Measurements from ENCODE around the gene TBRG1. TPM values are rescaled to one million over a fixed set of nuclear protein-coding genes. Genes with fewer than 3 reads are reported as not detected.
A peak's percentile ranks its signal among the peaks of the same experiment; 100 is the strongest.

Gene TBRG1
- total RNA-seq, 1 experiment from 2014 or later, result 26.9 TPM

DNA sequence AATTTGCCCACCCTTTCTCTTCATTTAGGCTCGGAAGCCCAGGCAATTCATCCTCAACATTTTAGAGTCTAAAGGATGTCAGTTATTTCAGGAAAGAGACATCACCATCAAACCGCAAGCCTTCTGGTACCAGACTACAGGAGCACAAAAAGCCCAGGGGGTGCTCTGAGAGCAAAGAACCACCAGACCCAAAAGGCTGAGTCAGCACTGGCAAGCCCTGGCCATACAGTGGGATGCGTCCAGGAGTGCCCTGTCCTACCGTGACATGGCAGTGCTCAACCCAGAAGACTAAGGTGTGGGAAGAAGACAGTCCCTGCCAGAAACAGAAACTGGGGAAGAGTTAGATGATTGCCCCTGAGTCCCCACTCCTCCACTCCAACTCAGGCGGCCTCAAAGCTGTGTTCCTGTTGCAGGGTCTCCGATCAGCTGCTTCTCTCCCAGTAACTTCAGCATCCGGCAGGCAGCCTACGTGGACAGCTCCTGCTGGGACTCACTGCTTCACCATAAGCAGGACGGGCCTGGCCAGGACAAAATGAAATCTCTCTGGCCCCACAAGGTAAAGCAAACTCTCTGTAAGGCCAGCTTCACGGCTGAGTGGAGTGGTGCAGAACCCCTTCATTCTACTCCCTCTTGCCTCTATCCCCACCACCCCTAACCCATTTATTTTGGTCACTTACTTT lies 10.0 kb upstream of the TBRG1 start:
- DNase-seq (ENCODE audit: low read depth), result no peak

DNA sequence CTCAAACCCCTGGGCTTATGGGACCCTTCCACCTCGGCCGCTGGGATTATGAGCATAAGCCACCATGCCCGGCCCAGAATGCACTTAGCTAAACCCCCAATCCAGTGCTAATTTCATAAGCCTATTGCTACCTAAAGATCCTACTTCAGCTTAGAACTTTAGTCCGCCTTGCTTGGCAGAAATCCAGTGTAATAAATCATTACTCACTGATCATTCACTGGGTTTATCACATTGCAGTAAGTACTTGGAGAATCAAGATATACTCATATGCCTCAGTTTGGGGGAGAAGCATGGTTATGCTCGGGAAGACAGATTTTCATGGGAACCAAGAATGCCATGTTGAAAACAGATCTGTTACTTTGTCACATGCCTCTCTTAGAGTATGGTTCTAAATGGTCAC lies 3.8 kb upstream of the TBRG1 start:
- DNase-seq (ENCODE audit: low read depth), result no peak

DNA sequence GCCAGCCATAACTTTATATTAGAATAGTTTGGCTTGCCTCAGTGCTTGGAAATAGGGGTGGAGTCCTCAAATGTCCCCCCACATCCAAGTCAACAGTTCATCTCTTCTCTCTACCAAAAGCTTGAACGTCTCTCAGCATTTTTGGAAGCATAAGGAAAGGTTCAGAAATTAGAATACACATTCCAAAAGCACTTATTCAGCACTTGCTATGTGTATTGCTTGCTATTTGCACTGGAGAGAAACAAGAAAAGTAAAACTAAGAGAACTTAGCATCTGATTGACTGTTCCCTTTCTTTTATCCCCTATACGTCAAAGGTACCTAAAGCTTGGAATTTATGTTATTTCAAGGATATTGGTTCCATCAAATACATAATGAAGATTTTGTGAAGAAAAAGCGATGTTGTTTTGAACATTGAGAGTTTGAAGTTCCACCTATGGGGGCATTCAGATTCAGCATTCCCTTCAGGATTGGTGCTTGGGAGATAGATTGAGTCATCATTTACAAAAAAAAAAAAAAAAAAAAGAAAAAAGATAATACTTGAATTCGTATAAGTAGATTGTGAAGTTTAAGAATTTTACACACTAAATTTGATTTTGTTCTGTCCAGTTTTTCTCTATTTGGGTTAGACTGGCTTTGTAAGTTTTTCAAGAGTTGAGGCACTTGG lies 1.3 kb downstream of the TBRG1 start:
- DNase-seq (ENCODE audit: low read depth), result no peak

DNA sequence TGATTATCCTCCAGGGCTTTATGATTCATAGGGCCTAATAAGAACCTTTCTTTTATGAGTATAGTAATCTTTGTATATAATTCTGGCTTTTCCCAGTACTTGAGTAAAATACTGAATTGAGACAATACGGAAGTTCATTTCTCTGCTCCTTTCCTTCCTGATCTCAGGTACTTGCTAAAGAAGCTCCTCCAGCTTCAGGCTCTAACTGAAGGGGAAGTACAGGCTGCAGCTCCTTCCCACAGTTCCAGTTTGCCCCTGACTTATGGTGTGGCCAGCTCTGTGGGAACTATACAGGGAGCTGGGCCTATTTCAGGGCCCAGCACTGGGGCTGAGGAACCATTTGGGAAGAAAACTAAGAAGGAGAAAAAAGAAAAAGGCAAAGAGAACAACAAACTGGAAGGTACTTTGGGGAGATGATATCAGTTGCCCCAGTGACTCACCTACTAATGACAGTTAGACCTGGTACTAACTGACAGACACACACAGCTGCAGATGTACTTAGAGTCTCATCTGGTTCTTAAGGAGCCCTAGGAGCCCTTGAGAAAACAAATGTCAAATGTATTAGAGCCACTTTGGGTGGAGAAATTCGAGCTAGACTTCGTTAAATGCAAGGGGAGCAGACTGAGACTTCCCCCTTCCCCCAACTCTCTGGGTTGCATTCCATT lies 3.0 kb downstream of the TBRG1 start:
- no peak for DNase-seq (ENCODE audit: low read depth)

DNA sequence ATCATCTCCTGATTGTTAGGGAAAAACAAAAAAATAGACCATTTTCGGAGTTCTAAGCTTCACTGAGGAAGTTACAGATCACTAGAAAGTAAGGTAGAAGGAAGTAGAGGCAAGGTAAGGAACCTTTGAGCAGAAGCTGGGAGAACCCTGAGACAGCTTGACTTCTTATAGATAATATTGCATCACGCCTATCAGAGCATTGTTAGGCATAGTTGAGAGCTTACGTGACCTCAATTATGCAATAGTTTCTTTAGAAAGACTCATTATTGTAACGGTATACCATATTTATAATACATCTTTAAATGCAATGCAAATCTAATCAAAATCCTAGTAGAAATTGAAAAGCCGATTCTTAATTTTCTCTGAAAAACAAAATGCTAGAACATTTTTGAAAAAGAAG lies 4.9 kb downstream of the TBRG1 start:
- no peak for DNase-seq (ENCODE audit: low read depth)

DNA sequence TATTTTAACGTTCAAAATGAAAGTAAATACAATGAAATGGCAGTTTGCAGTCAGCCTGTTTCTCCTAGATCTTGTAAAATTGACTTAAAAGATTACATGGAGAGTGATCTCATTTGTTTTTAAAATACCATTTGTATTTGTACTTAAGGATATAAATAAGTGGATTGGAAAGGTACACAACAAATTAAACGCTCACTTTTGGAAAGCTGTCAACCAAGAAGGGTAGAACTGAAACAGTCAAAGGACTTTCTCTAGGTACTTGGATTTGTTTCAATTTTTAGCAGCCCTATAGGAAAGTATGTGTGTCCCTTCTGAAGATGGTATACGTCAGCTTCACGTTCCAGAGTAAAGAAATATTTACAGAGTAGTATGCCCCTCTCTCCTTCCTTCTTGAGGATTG lies 7.3 kb downstream of the TBRG1 start:
- no peak for DNase-seq (ENCODE audit: low read depth)

DNA sequence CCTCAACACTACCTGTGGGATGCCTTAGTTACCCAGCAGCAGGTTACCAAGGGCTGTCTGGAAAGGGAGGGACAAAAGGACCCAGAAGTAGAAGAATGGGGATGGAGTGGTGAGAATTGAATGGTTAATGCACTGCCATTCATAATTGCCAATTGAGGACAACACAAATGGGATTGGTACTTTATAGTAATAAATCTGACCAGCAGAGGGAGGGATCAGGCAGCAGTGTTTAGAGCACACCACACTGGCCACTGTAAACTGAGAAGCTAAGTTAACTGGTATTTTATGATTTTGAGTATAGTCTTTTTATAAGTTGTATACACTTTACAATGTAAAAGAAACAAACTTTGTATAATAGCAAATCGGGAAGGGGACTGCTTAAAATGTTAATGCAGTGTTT lies 10.7 kb downstream of the TBRG1 start:
- DNase-seq (ENCODE audit: low read depth), result peak; percentile 14

DNA sequence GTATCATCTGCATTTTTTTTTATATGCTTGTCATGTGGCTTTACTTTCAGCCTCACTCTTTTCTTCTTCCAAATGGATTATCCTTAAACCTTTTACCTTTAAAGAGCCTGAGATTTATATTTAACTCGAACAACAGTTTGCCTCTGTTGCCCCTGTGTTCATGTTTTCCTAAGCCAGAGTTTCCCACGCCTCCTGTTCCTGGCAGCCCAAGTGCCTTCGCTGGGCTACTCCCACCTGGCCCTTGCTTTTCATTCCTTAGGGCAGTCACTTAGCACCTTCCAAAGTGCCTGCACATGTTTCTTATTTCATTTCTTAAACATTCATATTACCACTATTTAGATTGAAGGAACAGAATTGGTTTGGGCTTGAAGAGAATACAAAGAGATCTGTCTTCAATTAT lies 13.3 kb downstream of the TBRG1 start:
- no peak for DNase-seq (ENCODE audit: low read depth)

DNA sequence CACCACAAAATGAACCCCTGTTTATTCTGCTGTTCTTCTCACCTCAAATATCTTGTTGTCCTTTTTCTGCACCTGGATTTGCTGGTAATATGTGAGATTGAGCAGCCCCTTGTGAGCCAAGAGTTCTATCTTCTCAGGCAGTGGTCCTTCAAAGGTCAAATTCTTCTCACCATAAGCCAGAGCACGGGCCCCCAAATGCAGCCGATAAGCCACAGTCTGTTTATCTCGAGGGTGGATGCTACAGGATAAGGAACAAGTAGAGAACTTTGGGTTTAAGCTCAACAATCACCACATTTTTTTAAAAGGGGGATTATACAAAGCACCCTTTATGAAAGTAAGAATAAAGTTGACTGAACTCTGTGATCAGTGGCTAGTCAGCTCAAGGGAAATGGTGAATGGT lies 15.8 kb downstream of the TBRG1 start:
- no peak for DNase-seq (ENCODE audit: low read depth)

DNA sequence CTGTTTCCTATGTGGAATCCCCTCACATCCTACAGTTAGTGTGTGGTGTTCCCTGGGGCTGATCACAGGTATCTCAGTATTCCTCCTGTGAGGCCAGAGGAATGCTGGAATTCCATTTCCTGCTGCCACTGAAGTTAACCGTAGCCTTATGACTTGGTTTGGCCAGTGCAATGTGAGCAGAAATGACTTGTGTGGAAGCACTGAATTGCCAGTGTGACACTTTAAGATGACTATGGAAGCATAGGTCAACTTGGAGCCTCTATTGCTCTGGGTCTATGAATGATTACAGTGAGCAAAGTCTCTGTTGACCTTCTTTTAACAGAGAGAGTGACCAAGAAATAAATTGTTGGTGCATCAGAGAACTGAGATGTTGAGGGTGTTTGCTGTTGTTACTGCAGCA lies 16.5 kb downstream of the TBRG1 start:
- no peak for DNase-seq (ENCODE audit: low read depth)

DNA sequence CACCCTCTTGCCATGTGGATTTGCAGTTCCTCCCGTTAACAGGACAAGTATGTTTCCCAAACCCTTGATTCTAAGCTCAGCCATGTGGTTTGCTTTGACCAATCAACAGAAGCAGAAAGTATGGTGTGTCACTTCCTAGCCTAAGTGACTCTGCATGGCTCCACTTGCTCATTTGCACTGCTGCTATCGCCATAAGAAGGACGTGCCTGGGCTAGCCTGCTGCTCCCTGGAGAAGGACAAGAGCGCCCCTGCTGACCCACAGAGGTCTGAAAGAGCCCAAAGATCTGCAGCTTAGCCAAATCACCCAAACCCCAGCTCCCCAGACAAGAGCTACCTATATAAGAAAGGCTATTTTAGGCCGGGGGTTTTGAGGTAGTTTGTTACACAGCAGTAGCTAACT lies 18.0 kb downstream of the TBRG1 start:
- DNase-seq (ENCODE audit: low read depth), result peak; percentile 5

DNA sequence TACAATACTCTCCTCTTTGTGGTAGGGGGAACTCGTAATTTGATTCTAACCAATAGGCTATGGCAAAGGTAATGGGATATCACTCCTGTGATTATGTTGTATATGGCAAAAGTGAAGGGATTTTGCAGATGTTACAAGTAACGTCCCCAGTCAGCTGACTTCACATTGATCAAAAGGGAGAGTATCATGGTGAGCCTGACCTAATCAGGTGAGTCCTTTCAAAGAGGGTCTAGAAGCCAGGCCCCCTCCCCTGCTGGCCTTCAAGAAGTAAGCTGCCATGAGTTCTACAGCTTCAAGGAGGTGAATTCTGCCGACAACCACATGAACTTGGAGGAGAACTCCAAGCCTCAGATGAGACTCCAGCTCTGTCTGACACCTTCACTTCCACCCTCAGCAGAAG lies 20.0 kb downstream of the TBRG1 start:
- no peak for DNase-seq (ENCODE audit: low read depth)

DNA sequence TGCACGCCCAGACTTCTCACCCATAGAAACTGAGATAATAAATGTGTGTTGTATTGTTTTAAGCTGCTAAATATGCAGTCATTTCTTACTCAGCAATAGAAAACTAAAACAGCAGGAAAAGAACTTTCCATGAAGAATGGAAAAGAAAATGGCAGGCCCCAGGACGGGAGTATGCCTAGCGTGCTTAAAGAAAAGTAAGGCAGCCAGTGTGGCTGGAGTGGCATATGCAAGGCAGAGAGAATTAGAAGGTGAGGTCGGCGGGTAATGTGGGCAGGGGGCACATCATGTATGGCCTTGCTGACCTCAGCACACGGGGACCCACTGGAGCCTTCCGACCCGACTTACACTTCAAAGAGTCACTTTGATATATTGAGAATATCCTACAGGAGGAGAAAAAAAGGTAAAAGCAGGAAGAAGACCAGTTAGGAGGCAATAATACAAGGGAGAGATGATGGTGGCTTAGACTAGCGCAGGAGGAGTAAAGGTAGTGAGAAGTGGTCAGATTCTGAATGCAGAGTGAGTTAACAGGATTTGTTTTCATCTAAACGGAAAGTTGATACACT lies 20.5 kb downstream of the TBRG1 start:
- DNase-seq (ENCODE audit: low read depth), result no peak

DNA sequence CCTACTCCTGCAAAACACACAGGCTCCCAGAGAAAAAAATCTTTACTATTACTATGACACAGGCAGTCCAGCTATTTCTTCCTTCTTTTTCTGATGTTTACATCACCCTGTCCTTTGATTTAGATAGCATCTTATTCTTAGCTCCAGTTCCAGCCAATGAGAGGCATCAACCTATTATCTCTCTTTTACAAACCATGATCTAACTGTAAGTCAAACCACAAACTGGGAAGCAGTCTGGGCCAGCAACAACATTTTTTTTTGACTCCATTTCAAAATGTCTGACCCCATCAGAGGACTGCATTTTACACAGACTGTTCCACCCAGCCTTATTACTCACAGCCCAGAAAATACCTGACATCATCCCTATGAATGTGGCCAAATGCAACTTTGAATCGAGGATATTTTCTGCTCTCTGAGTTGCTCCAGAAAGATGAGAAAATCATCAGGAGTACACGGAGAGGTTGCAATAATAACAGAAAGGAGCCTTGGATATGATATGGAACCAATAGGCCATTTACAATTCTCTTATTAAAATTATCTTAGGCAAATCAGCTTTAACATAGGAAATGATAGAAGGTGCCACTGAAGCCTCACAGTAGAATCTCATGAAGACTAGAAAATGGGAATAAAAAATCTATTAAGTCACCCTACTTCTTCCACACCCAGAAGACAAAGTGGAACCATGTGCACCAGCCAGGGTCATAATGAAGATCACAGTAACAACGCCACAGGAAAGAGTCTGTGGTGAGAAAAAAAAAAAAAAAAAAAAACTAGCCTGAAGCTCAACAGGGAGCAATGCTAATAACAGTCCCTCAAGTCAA lies 21.2 kb downstream of the TBRG1 start:
- peak; percentile 81 for DNase-seq (ENCODE audit: low read depth)

DNA sequence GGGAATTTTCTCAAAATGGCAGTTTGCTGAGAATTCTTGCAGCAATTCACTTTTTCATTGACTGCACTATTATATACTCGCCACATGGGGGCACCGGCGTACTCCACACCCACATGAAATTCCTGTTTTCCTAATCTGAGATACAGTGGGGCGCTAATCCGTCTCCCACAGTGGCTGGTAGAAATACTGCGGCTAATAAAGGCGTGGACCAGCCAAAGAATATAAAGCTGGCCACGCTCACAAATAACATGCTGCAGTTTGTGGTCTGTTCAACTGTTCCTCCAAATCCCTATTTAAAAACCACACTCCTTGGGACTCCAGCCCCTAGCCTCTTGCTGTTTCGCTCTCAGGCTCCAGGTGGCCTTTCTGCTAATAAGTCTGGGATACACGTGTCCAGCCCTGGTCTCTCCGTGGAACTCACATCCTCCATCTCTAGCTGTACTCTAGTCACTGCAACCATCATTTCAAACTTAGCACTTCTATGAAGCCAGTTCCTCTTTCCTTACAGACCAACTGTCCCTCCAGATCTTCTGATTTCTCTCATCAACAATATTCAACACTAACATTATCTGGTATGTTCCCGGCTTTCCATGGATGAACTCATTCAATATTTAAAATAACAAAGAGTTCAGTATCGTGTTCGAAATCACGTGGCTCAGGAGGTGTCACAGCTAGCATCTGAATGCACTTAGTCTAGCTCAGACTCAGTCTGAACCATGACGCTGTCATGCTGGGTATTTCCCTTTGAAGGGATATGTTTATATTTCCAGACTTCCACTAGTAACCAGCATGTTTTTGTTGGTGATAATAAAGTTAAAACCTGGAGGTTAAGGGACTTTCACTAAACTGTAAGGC lies 22.0 kb downstream of the TBRG1 start:
- DNase-seq (ENCODE audit: low read depth), result peak; percentile 72

DNA sequence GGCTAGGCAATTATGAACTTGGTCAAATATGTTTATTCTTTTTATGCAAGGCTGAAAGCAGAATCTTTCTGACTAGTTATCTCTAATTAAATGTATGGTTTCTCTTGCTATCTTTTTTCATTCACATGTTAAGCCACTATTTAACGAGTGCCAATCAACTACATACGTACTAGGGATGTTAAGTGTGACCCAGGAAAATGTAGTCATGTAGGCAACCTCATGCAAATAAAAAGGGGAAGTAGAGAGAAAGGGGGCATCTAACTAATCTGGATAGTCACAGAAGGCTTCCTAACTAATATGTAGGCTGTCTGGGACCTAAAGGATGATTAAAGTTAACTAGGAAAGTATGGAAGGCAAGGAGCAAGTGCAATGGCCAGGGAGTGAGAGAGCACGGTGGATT lies 23.5 kb downstream of the TBRG1 start:
- DNase-seq (ENCODE audit: low read depth), result no peak

DNA sequence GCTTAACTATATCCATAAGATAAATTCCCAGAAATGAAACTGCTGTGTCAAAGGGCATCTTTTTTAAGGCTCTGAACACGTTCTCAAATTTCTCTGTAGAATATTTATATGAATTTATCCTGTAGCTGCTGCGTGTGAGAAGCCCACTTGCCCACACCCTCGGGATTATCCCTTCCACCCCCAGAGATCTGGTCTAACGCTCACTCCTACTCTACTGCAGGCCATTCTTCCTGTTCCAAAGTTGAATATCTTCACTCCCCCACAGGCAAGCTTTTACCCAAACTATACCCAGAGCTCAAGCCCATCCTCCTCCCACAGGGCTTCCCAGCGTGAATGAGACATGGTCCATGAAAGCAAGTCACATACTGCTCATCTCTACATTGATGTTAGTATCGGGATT lies 25.9 kb downstream of the TBRG1 start:
- no peak for DNase-seq (ENCODE audit: low read depth)

DNA sequence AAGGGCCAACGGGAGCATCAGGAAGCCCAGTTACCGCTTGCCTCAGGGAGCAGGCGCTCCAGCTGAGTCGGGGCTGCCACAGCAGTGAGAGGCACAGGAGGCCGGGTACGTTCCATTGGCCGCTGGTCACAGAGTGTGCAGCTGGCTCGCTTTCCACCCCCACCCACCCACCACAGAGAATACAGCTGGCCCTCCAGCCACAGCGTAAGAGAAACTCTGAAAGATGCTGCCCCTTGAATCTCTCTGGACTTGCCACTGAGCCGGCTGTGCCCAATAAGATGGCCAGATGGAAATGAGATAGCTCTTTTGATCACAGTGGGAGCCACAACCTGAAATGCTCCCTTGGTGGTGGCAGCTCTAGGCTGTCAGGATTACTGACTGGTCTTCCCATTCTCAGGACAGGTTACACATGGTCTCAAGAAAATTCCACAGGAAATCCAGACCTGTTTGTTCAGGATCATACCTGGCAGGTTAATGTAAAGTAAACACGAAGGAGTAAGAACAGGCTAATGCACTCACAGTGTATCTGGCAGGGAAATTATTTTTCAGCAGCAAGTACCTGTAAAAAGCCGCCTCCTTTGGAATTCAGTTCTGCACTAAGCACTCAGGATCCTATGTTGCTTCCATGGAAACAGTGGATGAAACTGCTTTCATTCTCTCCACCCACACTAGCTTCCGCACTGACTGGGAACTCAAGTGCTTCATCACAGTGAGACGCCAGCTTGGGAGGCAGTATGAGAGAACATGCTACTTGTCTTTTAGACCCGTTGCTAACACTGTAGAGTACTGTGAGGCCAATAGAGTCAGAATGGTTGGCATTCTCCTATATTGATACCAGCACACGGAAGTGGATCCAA lies 34.3 kb downstream of the TBRG1 start:
- DNase-seq (ENCODE audit: low read depth), result no peak

DNA sequence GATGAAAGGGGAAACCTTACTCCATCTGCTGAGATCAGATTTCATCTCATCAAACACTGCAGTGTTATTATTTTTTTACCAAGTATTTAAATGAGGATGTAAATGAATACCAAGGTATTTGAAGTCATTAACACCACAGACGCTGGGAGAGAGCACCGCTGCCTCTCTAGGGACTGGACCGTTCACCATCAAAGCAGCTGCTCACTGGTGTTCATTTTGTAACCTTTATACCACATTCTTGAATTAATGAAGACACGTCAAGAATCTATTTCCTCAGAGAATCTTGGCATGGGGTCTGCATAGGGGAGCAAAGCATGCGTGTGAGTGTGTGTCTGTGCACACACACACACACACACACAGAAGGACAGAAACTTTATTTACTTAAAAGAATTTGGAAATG lies 35.2 kb downstream of the TBRG1 start:
- no peak for DNase-seq (ENCODE audit: low read depth)

DNA sequence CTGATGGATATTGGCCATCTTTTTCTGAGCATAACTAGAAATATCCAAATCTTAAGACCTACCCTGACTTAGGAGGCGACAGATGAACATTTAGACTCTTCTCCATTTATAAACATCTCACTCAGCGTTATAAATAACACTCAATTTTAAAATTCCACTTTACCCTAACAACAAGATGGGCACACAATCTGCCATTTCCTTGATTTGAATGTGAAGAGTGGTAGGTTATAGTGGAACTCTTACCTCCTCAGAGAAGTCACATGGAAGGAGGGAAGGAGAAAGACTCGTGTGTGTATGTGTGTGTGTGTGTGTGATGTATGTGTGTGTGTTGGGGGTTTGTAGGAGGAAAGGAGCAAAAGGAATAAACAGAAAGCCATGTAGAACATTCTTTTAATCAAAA lies 35.8 kb downstream of the TBRG1 start:
- no peak for DNase-seq (ENCODE audit: low read depth)
